Stimulated activated CD8-positive, alpha-beta memory T cell treated with anti-CD3 and anti-CD28 coated beads, Interleukin-4, amount 100 ng/mL, for 1 hour (primary cell): Measurements from ENCODE around the gene EML4.
"Not testable (repeated sequence)": the region's sequence is repeated elsewhere in the genome, so short reads cannot be mapped to it uniquely, and the experiment has no call there.

ENCODE experiments used
- DNase-seq, 2 donors: peaks; one replicate each; pipeline ENCODE4 v3.0.0-alpha.2; 2020; ENCODE audit warnings: low read depth in 2 of 2, low spot score in 1 of 2

Gene EML4

DNA sequence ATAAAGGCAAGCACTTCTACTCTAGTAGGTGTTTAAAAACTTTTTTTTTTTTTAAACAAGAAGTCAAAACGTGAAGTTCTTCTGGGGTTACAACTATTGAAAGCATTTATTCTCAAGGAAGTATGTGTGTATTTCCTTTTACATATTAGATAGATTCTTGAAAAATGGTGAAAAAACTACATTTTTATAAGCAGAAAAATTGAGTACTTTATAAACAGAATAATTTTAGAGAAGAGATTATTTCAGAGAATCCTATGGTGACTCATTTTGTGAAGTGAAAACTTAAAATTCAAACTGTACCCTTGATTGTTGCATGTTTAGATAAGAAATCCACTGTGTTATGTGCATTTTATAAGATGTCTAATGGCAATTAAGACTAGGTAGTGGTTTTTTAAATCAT lies 2.9 kb downstream of the EML4 start:
- DNase-seq: no peak

DNA sequence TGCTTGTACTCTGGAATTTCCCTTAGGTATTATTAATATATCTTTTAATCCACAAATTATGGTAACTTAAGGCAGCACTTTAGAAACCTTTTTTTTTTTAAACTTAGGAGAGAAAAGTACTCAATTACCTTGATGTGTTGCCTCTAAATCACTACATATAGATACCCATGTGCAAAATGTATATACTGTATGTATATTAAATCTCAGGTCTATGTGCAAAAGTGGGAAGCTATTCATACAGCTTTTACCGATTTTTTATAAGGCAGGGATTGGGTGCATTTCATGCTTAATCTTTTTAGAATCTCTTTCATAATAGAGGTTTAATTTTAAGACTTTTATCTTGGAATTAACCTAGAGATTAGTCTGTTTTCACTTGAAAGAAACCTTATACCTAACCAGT lies 3.4 kb downstream of the EML4 start:
- DNase-seq: no peak

GRCh38 chr2:42173467-42173866 lies 4.3 kb downstream of the EML4 start:
- not testable (repeated sequence) for DNase-seq

- no peak for DNase-seq
Measured at GRCh38 chr2:42176992-42177738, 8.0 kb downstream of the EML4 start.

DNA sequence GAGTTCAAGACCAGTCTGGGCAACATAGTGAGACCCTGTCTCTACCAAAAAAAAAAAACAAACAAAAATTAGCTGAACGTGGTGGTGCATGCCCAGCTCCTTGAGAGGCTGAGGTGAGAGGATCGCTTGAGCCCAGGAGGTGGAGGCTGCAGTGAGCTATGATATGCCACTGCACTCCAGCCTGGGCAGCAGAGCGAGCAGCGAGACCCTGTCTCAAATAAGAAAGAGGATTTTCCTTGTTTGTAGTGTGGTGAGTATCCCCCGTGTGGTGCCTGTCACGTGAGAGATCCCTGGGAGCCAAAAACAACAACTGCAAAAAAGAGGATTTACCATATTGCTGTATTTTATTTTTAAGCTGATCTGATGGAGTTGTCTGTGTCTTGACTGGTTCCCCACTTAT lies 9.2 kb downstream of the EML4 start:
- DNase-seq: no peak

GRCh38 chr2:42180300-42180699 lies 11.1 kb downstream of the EML4 start:
- no peak for DNase-seq

DNA sequence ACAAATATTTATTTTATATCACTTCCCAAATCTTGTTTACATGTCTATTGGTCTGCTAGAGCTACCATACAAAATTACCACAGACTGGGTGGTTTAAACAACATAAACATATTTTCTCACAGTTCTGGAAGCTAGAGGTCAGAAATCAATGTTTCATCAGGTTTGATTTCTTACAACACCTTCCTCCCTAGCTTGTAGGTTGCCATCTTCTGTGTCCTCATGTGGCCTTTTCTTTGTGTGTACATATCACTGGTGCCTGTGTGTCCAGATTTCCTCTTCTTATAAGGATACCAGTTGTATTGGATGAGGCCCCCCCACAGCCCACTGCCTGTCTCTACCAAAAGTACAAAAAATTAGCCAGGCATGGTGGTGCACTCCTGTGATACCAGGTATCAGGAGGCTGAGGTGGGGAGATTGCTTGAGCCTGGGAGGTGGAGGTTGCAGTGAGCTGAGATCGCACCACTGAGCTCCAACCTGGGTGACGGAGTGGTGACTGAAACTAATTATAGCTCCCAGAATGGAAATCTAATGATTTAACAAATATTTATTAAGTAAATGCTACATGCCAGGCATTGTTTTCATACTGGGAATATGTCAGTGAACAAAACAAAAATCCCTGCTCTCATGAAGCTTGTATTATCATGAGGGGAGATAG lies 13.6 kb downstream of the EML4 start:
- DNase-seq: no peak

- no peak for DNase-seq
Measured at GRCh38 chr2:42183775-42184174, 14.6 kb downstream of the EML4 start.

DNA sequence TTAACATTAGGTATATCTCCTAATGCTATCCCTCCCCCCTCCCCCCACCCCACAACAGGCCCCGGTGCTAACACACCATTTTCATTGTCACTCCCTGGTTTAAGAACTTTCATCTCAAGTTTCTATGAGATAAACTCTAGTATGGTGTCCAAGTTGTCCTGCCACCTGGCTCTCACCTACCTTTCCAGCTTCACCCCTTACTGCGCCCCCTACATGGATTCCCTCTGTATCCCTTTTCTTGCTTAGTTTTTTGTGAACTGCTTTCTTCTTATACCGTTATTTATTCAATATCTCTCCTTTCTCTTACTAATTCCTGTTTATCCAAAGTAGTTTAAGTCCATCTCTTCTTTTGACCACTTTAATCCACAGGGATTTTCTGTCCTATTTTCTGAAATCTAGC lies 15.2 kb downstream of the EML4 start:
- no peak for DNase-seq

- DNase-seq: no peak
Measured at GRCh38 chr2:42185220-42185921, 16.2 kb downstream of the EML4 start.

- DNase-seq: no peak
Measured at GRCh38 chr2:42186366-42186765, 17.2 kb downstream of the EML4 start.

- DNase-seq: no peak
Measured at GRCh38 chr2:42186945-42187632, 17.9 kb downstream of the EML4 start.

GRCh38 chr2:42187886-42188285 lies 18.7 kb downstream of the EML4 start:
- no peak for DNase-seq

GRCh38 chr2:42189235-42189566 lies 20.0 kb downstream of the EML4 start:
- no peak for DNase-seq

GRCh38 chr2:42190191-42190590 lies 21.0 kb downstream of the EML4 start:
- DNase-seq: no peak

- DNase-seq: no peak
Measured at GRCh38 chr2:42191285-42192009, 22.3 kb downstream of the EML4 start.

GRCh38 chr2:42192010-42192373 lies 22.8 kb downstream of the EML4 start:
- DNase-seq: no peak

- no peak for DNase-seq
Measured at GRCh38 chr2:42192652-42193566, 23.8 kb downstream of the EML4 start.

DNA sequence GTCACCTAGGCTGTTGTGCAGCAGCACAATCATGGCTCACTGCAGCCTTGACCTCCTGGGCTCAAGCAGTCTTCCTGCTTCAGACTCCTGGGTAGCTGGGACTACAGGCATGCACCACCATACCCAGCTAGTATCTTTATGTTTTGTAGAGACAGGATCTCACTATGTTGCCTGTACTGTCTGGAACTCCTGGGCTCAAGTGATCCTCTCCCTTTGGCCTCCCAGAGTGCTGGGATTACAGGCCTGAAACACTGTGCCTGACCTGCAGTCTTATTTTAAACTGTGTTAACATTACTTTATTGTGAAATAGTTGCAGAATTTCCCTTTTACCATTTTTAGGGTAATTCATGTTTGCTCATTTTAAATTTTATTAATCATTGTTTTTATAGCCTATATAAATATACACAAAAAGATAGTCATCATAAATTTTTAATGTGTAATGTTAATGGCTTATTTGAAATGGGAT lies 24.6 kb downstream of the EML4 start:
- DNase-seq: no peak

DNA sequence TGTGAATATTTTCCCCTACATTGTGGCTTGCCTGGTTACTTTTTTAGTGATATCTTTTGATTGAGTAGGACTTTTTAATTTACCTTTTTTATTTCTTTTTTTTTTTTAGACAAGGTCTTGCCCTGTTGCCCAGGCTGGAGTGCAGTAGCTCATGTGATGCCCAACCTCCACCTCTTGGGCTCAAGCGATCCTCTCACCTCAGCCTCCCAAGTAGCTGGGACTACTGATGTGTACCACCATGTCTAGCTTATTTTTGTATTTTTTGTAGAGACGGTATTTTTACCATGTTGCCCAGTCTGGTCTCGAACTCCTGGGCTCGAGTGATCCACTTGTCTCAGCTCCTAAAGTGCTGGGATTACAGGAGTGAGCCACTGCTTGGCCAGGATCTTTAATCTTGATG lies 25.3 kb downstream of the EML4 start:
- DNase-seq: no peak
